GM10266 (cell line): ENCODE results near the gene KAT5.
"Not testable (repeated sequence)": the region's sequence is repeated elsewhere in the genome, so short reads cannot be mapped to it uniquely, and the experiment has no call there.

Source experiments
- DNase-seq: peaks from one replicate; pipeline ENCODE4 v3.0.0; 2012; ENCODE audit errors: extremely low spot score
- CTCF ChIP-seq: IDR thresholded peaks from 2 replicates; pipeline ENCODE4 v1.5.1; 2012; ENCODE audit warnings: mild to moderate bottlenecking, low read depth; ENCODE audit not compliant: control insufficient read depth, insufficient read depth; ENCODE audit errors: missing control alignments

Gene KAT5

GRCh38 chr11:65745049-65745448 lies 33.0 kb downstream of the KAT5 start:
- TF ChIP-seq CTCF = no peak
- no peak for DNase-seq

GRCh38 chr11:65762169-65762568 lies 50.1 kb downstream of the KAT5 start:
- not testable (repeated sequence) for DNase-seq

DNA sequence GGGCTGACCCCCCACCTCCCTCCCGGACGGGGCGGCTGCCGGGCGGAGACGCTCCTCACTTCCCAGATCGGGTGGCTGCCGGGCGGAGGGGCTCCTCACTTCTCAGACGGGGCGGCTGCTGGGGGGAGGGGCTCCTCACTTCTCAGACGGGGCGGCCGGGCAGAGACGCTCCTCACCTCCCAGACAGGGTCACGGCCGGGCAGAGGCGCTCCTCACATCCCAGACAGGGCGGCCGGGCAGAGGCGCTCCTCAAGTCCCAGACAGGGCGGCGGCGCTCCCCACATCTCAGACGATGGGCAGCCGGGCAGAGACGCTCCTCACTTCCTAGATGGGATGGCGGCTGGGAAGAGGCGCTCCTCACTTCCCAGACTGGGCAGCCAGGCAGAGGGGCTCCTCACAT lies 50.8 kb downstream of the KAT5 start:
- DNase-seq = not testable (repeated sequence)

DNA sequence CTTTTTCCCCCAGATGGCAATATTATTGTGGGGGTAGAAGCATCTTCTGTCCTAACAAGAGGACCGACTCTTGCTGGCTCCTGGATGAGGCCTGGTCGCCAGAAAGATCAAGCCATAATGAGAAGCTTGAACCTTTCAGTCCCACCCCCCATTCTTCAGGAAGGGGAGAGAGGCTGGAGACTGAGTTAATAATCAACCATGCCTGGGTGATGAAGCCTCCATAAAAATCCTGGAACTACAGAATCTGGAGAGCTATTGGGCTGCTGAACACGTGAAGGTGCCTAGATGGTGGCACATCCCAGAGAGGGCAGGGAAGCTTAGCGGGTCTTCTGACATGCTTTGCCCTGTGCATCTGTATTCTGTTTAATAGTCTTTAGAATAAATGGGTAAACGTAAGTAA lies 52.4 kb downstream of the KAT5 start:
- no peak for TF ChIP-seq CTCF
- no peak for DNase-seq

- DNase-seq = no peak
- TF ChIP-seq CTCF = no peak
These were observed 54.5 kb downstream of the KAT5 start for GRCh38 chr11:65766535-65766934.

DNA sequence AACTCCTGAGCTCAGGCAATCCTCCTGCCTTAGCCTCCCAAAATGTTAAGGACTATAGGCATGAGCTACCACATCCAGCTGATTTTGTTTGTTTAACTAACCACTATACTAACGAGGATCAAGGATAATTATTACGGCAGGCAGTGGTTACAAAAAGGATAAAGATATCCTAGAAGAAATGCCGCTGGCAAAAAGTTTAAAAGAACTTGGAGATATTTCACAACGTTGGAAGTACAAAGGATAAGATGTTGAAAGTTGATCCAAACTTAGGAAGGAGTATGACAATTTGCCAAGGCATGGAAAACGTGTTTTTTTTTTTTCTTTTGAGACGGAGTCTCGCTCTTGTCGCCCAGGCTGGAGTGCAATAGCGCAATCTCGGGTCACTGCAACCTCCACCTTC lies 55.4 kb downstream of the KAT5 start:
- no peak for TF ChIP-seq CTCF
- DNase-seq = no peak

DNA sequence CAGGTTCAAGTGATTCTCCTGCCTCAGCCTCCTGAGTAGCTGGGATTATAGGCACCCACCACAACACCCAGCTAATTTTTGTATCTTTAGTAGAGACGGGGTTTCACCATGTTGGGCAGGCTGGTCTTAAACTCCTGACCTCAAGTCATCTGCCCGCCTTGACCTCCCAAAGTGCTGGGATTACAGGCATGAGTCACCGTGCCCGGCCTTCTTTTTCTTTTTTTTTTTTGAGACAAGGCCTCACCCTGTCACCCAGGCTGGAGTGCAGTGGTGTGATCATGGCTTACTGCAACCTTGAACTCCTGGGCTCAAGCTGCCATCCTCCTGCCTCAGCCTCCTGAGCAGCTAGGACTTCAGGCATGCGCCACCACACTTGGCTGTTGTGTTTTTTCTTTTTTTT lies 55.8 kb downstream of the KAT5 start:
- not testable (repeated sequence) for DNase-seq
